Pancreas (tissue), 10 donors: Measurements from ENCODE around the gene C1orf210. TPM values are rescaled to one million over a fixed set of nuclear protein-coding genes. Genes with fewer than 3 reads are reported as not detected.

Experiments
- ATAC-seq, 4 donors: fragments of 200-7000 bp; cut with Tn5 transposase; one replicate each; pipeline versions ENCODE4 v1.8.0 to v1.9.1; 2020; ENCODE audit warnings: mild to moderate bottlenecking in 4 of 4, moderate library complexity in 4 of 4
- DNase-seq, 6 donors: peaks; one replicate each; pipeline ENCODE4 v3.0.0-alpha.2; 2020
- FAIRE-seq: peaks from 2 replicates; lab custom pipeline; 2012; peaks lifted over from hg19 to GRCh38; lab: Jason Lieb, UNC
- H3K27ac ChIP-seq, 4 donors: fragments of 200-600 bp; sonication (generic); 1 replicate in 3 of 4; 2 replicates in 1 of 4; pipeline versions ENCODE4 v1.5.0 to v1.8.0; 2020
- H3K27me3 ChIP-seq, 4 donors: fragments of 200-600 bp; one replicate each; pipeline ENCODE4 v1.8.0; 2021
- H3K36me3 ChIP-seq, 3 donors: fragments of 200-600 bp; sonication (generic) in 1 of 3; one replicate each; pipeline versions ENCODE4 v1.5.0 to v1.8.0; 2020 to 2021
- H3K4me1 ChIP-seq, 3 donors: fragments of 200-600 bp; one replicate each; pipeline ENCODE4 v1.8.0; 2021
- H3K4me3 ChIP-seq, 4 donors: fragments of 200-600 bp; sonication (generic) in 2 of 4; one replicate each; pipeline versions ENCODE4 v1.5.0 to v1.8.0; 2020 to 2021
- H3K9me3 ChIP-seq, 4 donors: fragments of 200-600 bp; one replicate each; pipeline ENCODE4 v1.8.0; 2021
- CTCF ChIP-seq, 4 donors: fragments of 200-600 bp; sonication (generic) in 3 of 4; IDR thresholded peaks; one replicate each; pipeline versions ENCODE4 v1.5.0 to v1.8.0; 2021; ENCODE audit warnings: antibody characterized with exemption in 4 of 4
- WGBS, 2 donors: extraction: QIAGEN DNeasy Blood & Tissue Kit; methylation state at CpG; one replicate each; pipeline ENCODE4 v1.1.7; 2013; 5-methylcytosine and 5-hydroxymethylcytosine counted together
- intact Hi-C, 3 donors: fragments of 100-400 bp; cut with DNase I; formaldehyde crosslinking; loops; one replicate each; pipeline versions ENCODE4 v1.11.1 to v1.14.2; 2022
- polyA plus RNA-seq, 2 donors: library from polyadenylated mRNA; stranded (reverse); fragments of 200-250 nt; gene quantifications; one replicate each; pipeline ENCODE4 v1.2.3, GENCODE V29; 2013
- total RNA-seq, 6 donors: library from RNA; stranded (reverse); fragmentation: NEBNext Ultra II Directional in 4 of 6; extraction: Animal tissue kit (Norgen Biotek cat#: 25700) in 4 of 6; gene quantifications; one replicate each; pipeline versions ENCODE4 v1.2.1 to v1.2.4, GENCODE V29; 2021 to 2023
- donor health status: healthy with polysubstance abuse.
- donor health status: DM: no; HTN: no; CAD: no; lungs with moderate emphysema.
- donor health status: DM: no; HTN: no; CAD: no.
- donor health status: control.
- donor health status: control.
- donor health status: Bipolar disorder and iron deficiency.
- donor health status: DM: yes; HTN: yes; CAD: no.
- donor health status: DM: no; HTN: no; CAD: no.
- donor health status: DM: no; HTN: no; CAD: no.
- donor health status: DM: yes; HTN: yes; CAD: no.

The C1orf210 gene
- total and polyA plus RNA-seq, 8 donors, result 5.7 to 17.2 (median 12.4) TPM

- TF ChIP-seq CTCF (IDR thresholded peaks at IDR 0.05), result no peak
- Histone ChIP-seq H3K4me3 (peak overlapping the region in 1 of 4 donors; percentile 47), H3K4me1 (peaks cover 0 to 15% (median 10%) of the 10 kb centered on the region in 3 donors), H3K9me3 (no peaks in the 10 kb centered on the region), H3K27me3 (no peaks in the 10 kb centered on the region), H3K27ac (peak overlapping the region in 3 of 4 donors; percentile 49 to 89 (median 76)), H3K36me3 (no peaks in the 10 kb centered on the region)
- ATAC-seq (no peak), FAIRE-seq (no peak), DNase-seq (no peak)
- intact Hi-C loops, result no loop called here
- 93 to 97% methylated on average over 5 of the region's 5 CpGs for whole genome bisulfite sequencing, 2 donors
Measured at GRCh38 chr1:43286533-43286932, 1.2 kb upstream of the C1orf210 start.

- no peaks in the 10 kb centered on the region for H3K9me3 ChIP-seq
- H3K27ac ChIP-seq, result peak overlapping the region; percentile 49 to 89 (median 66)
- H3K36me3 ChIP-seq, result no peaks in the 10 kb centered on the region
- intact Hi-C loops, result no loop called here
- H3K4me1 ChIP-seq, result peaks cover 0 to 15% (median 10%) of the 10 kb centered on the region in 3 donors
- DNase-seq, result peak in 1 of 6 donors; percentile 56
- 36 to 53% methylated on average over 11 of the region's 11 CpGs for whole genome bisulfite sequencing, 2 donors
- peak overlapping the region in 3 of 4 donors; percentile 18 to 51 (median 47) for H3K4me3 ChIP-seq
- TF ChIP-seq CTCF (IDR thresholded peaks at IDR 0.05), result no peak
- ATAC-seq, result peak; percentile 5 to 44 (median 20)
- no peak for FAIRE-seq
- no peaks in the 10 kb centered on the region for H3K27me3 ChIP-seq
Measured at GRCh38 chr1:43286115-43286514, 734 bp upstream of the C1orf210 start.

GRCh38 chr1:43284546-43285110, 753 bp downstream of the C1orf210 start:
- DNase-seq (peak in 1 of 6 donors; percentile 61), ATAC-seq (peak; percentile 6 to 37 (median 14)), FAIRE-seq (no peak)
- Histone ChIP-seq H3K36me3 (no peaks in the 10 kb centered on the region), H3K4me3 (peak overlapping the region; percentile 18 to 51 (median 39)), H3K4me1 (peaks cover 0 to 15% (median 10%) of the 10 kb centered on the region in 3 donors), H3K27ac (peak overlapping the region; percentile 49 to 89 (median 66)), H3K27me3 (no peaks in the 10 kb centered on the region), H3K9me3 (no peaks in the 10 kb centered on the region)
- WGBS, 2 donors, result 8 to 16% methylated on average over 12 of the region's 12 CpGs
- intact Hi-C loops, result no loop called here
- no peak for TF ChIP-seq CTCF (IDR thresholded peaks at IDR 0.05)

DNA sequence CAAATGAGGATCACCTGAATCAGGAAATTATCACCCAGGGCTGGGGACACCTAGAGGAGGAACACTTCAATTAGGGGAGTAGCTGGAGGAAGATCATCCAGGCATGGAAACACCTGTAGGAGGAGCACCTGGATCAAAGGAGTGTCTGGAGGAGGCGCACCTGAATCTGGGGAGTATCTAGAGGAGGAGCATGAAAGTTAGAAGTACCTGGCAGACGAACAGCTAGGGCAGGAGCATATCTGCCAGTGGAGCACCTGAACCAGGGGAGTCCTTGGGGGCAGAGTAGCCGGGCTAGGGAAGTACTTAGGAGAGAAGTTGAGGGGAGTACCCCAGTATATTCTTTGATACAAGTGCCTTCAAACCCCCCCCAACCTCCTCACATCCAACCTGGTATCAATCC, 1.3 kb downstream of the C1orf210 start:
- FAIRE-seq, result no peak
- no peak for TF ChIP-seq CTCF (IDR thresholded peaks at IDR 0.05)
- Histone ChIP-seq H3K27me3 (no peaks in the 10 kb centered on the region), H3K9me3 (no peaks in the 10 kb centered on the region), H3K4me3 (peak overlapping the region in 2 of 4 donors; percentile 47 to 51), H3K36me3 (no peaks in the 10 kb centered on the region), H3K27ac (no peak overlapping the region), H3K4me1 (peaks cover 0 to 15% (median 10%) of the 10 kb centered on the region in 3 donors)
- ATAC-seq, result no peak
- intact Hi-C loops, result no loop called here
- peak in 1 of 6 donors; percentile 29 for DNase-seq
- 38 to 44% methylated on average over 3 of the region's 3 CpGs for WGBS, 2 donors
